Middle frontal gyrus (tissue), 1 donor: Measurements from ENCODE around the gene LAYN.

Experiments used
- DNase-seq: peaks from one replicate; pipeline ENCODE4 v3.0.0-alpha.2; 2015; ENCODE audit warnings: low spot score; ENCODE audit errors: extremely low spot score

LAYN gene

GRCh38 chr11:111530091-111530490, 10.4 kb upstream of the LAYN start:
- DNase-seq, result no peak

DNA sequence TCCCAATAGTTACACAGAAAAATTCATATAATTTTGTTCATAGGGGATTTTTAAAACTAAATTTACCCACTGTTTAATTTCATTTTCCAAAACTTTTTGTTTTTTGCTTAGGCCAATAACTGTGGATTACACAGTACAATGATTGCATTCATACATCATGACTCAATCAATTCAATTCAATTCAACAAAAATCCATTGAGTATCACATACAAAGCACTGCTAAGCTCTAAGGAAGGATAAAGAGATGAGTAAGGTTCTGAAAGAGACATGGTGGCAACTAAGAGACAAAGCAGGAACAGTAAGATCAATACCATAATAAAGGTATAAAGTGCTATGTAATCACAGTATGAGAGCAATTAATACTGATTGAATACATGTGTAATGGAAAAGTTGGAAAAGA, 9.4 kb upstream of the LAYN start:
- DNase-seq, result no peak

GRCh38 chr11:111531687-111532364, 8.7 kb upstream of the LAYN start:
- no peak for DNase-seq

DNA sequence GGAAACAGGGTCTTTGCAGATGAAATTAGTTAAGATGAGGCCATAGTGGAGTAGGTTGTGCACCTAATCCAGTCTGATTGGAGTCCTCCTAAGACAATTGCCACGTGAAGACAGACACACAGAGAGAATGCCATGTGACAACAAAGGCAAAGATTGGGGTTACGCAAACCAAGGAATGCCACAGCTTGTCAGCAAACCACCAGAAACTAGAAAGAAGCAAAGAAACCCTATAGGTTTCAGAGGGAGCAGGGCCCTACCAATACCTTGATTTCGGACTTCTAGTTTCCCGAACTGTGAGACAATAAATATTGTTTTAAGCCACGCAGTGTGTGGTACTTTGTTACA, 8.2 kb upstream of the LAYN start:
- DNase-seq, result no peak

DNA sequence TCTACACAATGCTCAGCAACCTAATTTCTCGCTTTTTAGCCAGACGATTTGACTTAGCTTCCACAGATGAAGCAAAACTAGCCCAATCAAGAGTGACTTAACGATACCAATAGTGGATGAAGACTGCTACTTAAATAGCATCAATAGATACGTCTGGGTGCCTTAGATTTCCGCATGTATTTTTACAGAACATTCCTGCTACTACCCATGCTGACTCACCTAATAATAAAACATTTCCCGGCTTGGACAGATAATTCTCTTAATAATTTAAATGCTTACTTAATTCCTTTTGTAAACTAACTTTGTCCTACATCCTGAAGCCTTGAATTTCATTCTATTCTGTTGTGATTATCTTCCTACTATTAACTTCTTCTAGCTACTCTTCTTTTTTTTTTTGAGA, 5.2 kb upstream of the LAYN start:
- no peak for DNase-seq

DNA sequence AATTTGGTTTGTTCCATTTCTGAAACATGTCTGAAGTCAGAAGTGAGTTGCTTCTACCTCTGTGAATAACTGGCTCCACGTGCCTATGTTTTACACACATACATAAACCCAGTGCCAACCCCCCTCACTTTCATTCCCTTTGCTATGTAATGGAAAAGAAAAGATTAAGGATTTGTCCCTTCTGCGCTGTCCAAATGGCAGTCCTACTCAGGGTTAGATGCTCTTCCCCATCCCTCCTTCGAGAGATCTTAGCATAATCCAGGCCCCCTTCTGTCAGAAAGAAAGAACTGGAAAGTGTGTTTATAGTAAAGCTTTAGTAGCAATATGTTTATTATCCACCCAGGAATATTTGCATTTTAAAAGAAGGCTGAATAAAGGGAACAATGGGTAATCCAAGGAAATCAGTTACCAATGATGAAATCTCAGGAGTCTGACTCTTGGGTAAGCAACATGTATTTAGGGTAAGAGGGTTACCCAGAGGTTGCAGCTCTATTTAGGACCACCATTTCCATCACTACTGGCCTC, 3.1 kb upstream of the LAYN start:
- no peak for DNase-seq

- DNase-seq, result no peak
Observed at GRCh38 chr11:111538407-111539114, 2.0 kb upstream of the LAYN start.

- no peak for DNase-seq
Observed at GRCh38 chr11:111539426-111540113, 950 bp upstream of the LAYN start.

DNA sequence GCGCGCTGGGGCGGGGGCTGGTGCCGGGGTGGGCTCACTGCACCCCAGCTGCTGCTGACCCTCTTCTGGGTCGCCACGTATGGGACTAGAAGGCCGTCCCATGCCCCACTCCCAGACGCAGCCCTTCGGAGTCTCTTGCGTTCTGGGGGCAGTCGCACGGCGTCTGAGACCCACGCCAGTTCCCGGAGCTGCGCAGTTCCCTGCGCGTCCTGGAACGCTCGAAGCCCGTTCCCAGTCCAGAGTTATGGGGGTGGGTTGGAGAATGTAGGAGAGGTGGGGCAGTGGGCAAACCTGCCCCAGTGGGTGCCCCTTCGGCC, 375 bp downstream of the LAYN start:
- DNase-seq, result no peak

- DNase-seq, result no peak
Observed at GRCh38 chr11:111541254-111542061, 938 bp downstream of the LAYN start.

DNA sequence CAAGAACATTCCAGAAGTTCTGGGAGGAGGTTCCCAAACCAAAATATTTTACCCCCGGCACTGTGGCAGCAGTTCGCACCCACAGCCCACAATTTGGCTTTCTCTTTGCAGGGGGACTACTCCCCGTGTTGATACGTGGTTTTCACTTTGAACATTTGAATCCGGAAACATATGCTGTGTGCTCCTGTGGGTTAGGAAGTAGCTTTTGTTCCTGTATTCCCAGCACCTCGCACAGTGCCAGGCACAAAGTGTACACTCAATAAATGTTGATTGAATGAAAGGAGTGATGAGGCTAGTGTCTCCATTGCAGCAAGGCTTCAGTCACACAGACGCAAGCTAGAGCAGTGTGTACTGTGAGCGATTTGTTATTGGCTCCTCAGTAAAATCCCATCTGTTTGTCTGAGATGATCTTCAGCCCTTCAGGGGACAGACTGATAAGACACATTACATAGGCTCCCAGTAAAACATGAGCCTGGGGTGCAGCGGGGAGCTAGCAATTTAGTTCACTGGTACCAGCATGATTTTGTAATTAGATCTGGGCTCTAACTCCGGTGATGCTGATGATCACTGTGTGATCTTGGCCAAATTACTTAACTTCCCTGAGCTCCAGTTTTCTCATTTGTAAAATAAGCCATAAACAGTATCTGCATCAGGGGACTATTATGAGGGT, 2.2 kb downstream of the LAYN start:
- no peak for DNase-seq

DNA sequence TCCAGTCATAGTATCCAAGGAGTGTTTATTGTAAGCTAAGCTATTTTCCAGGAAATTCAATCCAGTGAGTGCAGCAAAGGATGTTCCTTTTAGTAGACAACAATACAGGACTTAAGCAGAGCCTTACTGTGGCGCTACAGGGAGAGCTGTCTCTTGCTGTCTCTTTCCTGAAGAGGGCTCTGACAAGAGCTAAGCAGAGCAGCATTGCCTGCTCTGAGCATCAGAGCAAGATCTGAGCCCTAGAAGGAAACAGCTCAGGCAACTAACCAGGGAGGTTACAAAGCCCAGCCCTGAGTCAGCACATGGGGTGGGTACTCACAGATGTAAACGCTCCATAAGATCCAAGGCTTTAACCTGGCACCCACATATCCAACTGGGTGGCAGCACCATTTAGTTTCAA, 8.0 kb downstream of the LAYN start:
- no peak for DNase-seq

DNA sequence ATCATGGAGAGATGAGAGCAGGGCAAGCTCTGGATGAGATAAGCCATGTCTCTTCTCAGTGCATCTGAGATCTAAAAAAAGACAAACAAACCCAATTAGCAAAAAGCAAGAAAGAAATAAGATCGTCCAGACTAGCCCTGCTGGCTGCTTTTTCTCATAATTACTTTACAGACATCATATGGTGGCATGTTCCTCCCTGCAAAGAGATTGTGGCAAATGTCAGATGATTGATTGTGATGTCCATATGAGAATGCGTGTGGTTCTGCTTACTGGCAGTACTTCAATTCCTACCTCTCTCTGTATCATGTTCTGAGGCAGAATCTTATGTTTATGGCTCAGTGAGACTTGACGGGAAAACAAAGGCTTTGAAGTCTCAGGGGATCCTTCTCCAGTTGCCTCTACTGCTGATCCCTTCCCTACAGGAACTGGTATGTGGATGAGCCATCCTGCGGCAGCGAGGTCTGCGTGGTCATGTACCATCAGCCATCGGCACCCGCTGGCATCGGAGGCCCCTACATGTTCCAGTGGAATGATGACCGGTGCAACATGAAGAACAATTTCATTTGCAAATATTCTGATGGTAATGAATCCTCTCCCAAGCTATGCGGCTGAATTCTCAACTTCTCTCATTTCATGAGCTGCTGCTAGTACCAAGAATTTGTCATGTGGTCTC, 8.8 kb downstream of the LAYN start:
- no peak for DNase-seq

GRCh38 chr11:111549869-111550203, 9.3 kb downstream of the LAYN start:
- no peak for DNase-seq

DNA sequence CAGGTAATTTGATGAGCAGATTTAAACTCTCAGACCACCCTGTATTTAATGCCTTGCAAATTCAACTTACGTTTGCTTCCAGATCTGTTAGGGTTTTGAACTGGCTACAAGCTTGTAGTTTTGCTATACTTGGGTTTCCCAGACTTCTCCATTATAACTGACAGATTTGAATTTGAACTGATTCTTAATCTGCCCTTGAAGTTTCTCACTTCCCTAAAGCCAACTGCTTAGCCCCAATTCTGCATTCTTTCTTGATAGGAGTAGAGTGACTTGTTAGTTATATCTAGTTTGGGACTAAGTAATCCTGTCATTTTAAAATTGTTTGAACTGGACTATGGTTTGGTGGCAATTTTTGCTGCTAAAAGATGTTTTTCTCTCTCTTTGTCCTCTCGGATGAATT, 9.7 kb downstream of the LAYN start:
- no peak for DNase-seq

DNA sequence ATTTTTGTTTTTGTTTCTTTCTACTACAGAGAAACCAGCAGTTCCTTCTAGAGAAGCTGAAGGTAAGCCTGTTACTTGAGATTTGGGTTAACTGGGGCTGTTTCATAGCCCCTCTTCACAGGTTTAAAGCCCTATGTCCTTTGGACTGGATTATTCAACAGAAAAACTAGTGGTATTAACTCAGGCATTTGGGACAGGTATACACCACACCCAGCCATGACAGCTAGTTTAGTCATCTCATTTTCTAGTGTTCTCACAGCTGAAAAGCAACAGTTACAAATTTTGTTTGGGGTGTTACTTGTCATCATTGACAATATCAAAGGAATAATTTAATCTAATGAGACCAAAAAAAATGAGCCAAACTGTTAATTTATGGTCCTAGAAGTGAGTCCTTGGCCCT, 14.0 kb downstream of the LAYN start:
- DNase-seq, result no peak

DNA sequence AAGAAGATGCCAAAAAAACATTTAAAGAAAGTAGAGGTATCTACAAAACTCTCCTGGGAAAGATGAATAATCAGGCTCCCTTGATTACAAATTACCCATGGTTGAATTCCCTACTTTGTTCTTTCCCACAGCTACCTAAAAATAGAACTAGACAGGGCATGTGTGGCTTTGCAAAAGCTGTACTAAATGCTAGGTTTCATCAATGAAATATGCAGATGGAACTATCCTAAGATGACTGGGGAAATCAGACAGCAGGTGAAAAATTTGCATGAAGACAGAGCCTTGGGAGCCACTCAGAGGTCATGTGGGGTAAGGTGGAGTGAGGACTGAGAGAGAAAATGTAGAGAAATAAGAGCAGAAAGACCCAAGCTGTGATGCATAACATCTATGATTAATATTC, 14.7 kb downstream of the LAYN start:
- DNase-seq, result no peak

DNA sequence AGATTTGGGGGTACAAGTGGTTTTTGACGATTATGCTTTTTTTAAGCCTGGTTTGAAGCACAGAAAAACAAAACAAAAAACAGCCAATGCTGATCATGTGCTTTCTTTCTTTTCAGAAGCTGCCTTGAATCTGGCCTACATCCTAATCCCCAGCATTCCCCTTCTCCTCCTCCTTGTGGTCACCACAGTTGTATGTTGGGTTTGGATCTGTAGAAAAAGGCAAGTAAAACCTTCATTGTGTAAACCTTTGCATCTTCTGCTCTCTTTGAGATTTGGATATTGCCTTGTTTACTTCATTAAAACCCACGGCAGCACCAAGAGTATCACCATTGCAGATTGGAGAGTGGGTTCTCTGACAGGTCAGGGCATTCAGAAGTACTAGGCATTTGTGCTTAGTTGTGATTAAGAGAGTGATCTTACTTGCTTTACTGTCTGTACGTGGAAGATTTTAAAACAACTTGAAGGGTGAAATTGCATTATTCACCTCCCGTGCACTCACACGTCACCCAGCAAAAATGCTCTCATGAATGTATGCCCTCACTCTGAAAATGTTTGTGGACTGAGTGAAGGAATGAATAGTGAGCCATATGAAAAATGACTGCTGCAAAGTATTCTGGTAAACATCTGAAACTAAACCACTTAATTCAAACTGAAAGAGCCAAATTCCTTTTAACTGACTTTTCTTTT, 17.0 kb downstream of the LAYN start:
- DNase-seq, result no peak

DNA sequence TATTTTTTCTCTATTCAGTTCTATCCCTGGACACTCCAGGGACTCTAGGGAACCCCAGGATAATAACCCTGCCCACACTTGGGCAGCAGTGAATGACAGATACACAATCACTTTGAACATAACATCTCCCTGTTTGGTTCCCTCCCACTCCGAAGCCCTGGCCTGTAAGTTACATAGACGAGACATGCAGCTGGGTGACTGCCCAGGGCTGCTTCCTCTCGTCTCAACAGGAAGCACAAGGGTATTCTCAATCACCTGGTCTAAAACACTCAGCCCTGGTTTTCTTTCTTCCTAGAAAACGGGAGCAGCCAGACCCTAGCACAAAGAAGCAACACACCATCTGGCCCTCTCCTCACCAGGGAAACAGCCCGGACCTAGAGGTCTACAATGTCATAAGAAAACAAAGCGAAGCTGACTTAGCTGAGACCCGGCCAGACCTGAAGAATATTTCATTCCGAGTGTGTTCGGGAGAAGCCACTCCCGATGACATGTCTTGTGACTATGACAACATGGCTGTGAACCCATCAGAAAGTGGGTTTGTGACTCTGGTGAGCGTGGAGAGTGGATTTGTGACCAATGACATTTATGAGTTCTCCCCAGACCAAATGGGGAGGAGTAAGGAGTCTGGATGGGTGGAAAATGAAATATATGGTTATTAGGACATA, 19.4 kb downstream of the LAYN start:
- no peak for DNase-seq

- DNase-seq, result no peak
Observed at GRCh38 chr11:111560800-111561199, 20.3 kb downstream of the LAYN start.
